Type B pancreatic cell (in vitro differentiated cells): ENCODE measurements around the gene SLC52A1. TPM values are rescaled to one million over a fixed set of nuclear protein-coding genes. Genes with fewer than 3 reads are reported as not detected.

Source experiments
- DNase-seq: peaks from one replicate; pipeline ENCODE4 v3.0.0; 2021; ENCODE audit warnings: mixed read lengths; ENCODE audit not compliant: unreplicated experiment; ENCODE audit errors: extremely low spot score
- H3K27ac Mint-ChIP-seq: 2 replicates; pipeline ENCODE4 v1.8.0; 2021; ENCODE audit warnings: mild to moderate bottlenecking, mixed read lengths
- H3K27me3 Mint-ChIP-seq: 2 replicates; pipeline ENCODE4 v1.8.0; 2021; ENCODE audit warnings: mixed read lengths
- H3K36me3 Mint-ChIP-seq: 2 replicates; pipeline ENCODE4 v1.8.0; 2021; ENCODE audit warnings: mixed read lengths
- H3K4me1 Mint-ChIP-seq: one replicate; pipeline ENCODE4 v1.8.0; 2021; ENCODE audit warnings: mixed read lengths; ENCODE audit not compliant: unreplicated experiment
- H3K4me3 Mint-ChIP-seq: 2 replicates; pipeline ENCODE4 v1.8.0; 2021; ENCODE audit warnings: mild to moderate bottlenecking, mixed read lengths
- H3K9me3 Mint-ChIP-seq: 2 replicates; pipeline ENCODE4 v1.8.0; 2021; ENCODE audit warnings: mixed read lengths
- CTCF ChIP-seq: fragments of 200-600 bp; sonication (generic); conservative IDR thresholded peaks from 2 replicates; pipeline ENCODE4 v1.5.0; 2021; ENCODE audit warnings: antibody characterized with exemption, mild to moderate bottlenecking
- total RNA-seq: library from RNA; stranded (reverse); gene quantifications from 2 replicates; pipeline ENCODE4 v1.2.1, GENCODE V29; 2021; ENCODE audit warnings: low replicate concordance

SLC52A1 gene
- total RNA-seq, 1 donor from 2014 or later = 0.19 TPM

- Mint-ChIP-seq H3K4me1 (peaks cover 10% of the 10 kb centered on the region), H3K36me3 (peaks cover 7% of the 10 kb centered on the region), H3K4me3 (peak overlapping the region; percentile 89), H3K27me3 (peaks cover 3% of the 10 kb centered on the region), H3K9me3 (no peaks in the 10 kb centered on the region), H3K27ac (peak overlapping the region; percentile 87)
- DNase-seq = no peak
- TF ChIP-seq CTCF = no peak
These were observed 37.0 kb downstream of the SLC52A1 start for GRCh38 chr17:4998027-4998731.

- Mint-ChIP-seq H3K27ac (peak within 1 kb of the TSS; percentile 87), H3K4me1 (peaks cover 10% of the 10 kb centered on the region), H3K36me3 (peaks cover 7% of the 10 kb centered on the region), H3K27me3 (peaks cover 3% of the 10 kb centered on the region), H3K9me3 (no peaks in the 10 kb centered on the region), H3K4me3 (peak within 1 kb of the TSS; percentile 89)
- peak; percentile 45 for TF ChIP-seq CTCF
- peak; percentile 93 for DNase-seq
These were observed 37.8 kb downstream of the SLC52A1 start, which contains the start of the genes INCA1 and KIF1C for GRCh38 chr17:4997302-4998026. Gene INCA1, minus strand, starts transcription at chr17:4997522. Its CDS starts 3,085 bp downstream, at chr17:4994437. Gene KIF1C, plus strand, starts transcription at chr17:4997950. Its CDS starts 2,297 bp downstream, at chr17:5000247.

- Mint-ChIP-seq H3K27me3 (peaks cover 3% of the 10 kb centered on the region), H3K4me1 (peaks cover 5% of the 10 kb centered on the region), H3K36me3 (no peaks in the 10 kb centered on the region), H3K9me3 (no peaks in the 10 kb centered on the region), H3K4me3 (no peak overlapping the region), H3K27ac (no peak overlapping the region)
- no peak for DNase-seq
- TF ChIP-seq CTCF = no peak
These were observed 41.1 kb downstream of the SLC52A1 start for GRCh38 chr17:4994081-4994595.

GRCh38 chr17:4987767-4988567 is 47.3 kb downstream of the SLC52A1 start:
- DNase-seq = no peak
- Mint-ChIP-seq H3K27ac (peak overlapping the region; percentile 70), H3K27me3 (no peaks in the 10 kb centered on the region), H3K4me3 (peak overlapping the region; percentile 88), H3K4me1 (peaks cover 23% of the 10 kb centered on the region), H3K36me3 (peaks cover 5% of the 10 kb centered on the region), H3K9me3 (no peaks in the 10 kb centered on the region)
- no peak for TF ChIP-seq CTCF
